Natural killer cell treated with Interleukin-12 subunit alpha and Interleukin-12 subunit beta and Interleukin-15 and Interleukin-18, amount 100 ng/mL, for 72 hours (primary cell): ENCODE results near the gene HHAT. TPM values are rescaled to one million over a fixed set of nuclear protein-coding genes. Genes with fewer than 3 reads are reported as not detected.

ENCODE experiments used
- ATAC-seq, 2 donors: fragments of 150-1000 bp; cut with Tn5 transposase in 1 of 2; sonication (Bioruptor Pico), chemical (Tn5 transposase) in 1 of 2; 2 replicates each; pipeline ENCODE4 v1.10.0; 2021
- DNase-seq: peaks from one replicate; pipeline ENCODE4 v3.0.0; 2022; ENCODE audit warnings: low spot score
- H3K27ac Mint-ChIP-seq, 2 donors: 1 replicate in 1 of 2; 2 replicates in 1 of 2; pipeline ENCODE4 v1.8.0; 2022; ENCODE audit warnings: mixed read lengths in 2 of 2, mild to moderate bottlenecking in 1 of 2, moderate library complexity in 1 of 2
- H3K27me3 Mint-ChIP-seq, 2 donors: 1 replicate in 1 of 2; 2 replicates in 1 of 2; pipeline ENCODE4 v1.8.0; 2022; ENCODE audit warnings: mixed read lengths in 2 of 2
- H3K36me3 Mint-ChIP-seq: one replicate; pipeline ENCODE4 v1.8.0; 2022; ENCODE audit warnings: mixed read lengths
- H3K4me1 Mint-ChIP-seq, 2 donors: 1 replicate in 1 of 2; 2 replicates in 1 of 2; pipeline ENCODE4 v1.8.0; 2022; ENCODE audit warnings: low read depth in 2 of 2, mixed read lengths in 2 of 2, mild to moderate bottlenecking in 1 of 2
- H3K4me3 Mint-ChIP-seq: one replicate; pipeline ENCODE4 v1.8.0; 2022; ENCODE audit warnings: mixed read lengths
- H3K9me3 Mint-ChIP-seq: 2 replicates; pipeline ENCODE4 v1.8.0; 2022; ENCODE audit warnings: mixed read lengths
- total RNA-seq, 2 donors: library from RNA; stranded (reverse); gene quantifications; one replicate each; pipeline ENCODE4 v1.2.3, GENCODE V29; 2022

The HHAT gene
- total RNA-seq, 2 donors from 2014 or later: 0.56 to 1.0 TPM

GRCh38 chr1:210591214-210591613, 262.5 kb downstream of the HHAT start:
- no peaks in the 10 kb centered on the region for H3K4me1 Mint-ChIP-seq
- H3K9me3 Mint-ChIP-seq: peaks cover 2% of the 10 kb centered on the region
- H3K27me3 Mint-ChIP-seq: peaks cover 7% of the 10 kb centered on the region in 2 donors
- H3K27ac Mint-ChIP-seq: no peak overlapping the region
- H3K36me3 Mint-ChIP-seq: no peaks in the 10 kb centered on the region
- ATAC-seq (no peak), DNase-seq (no peak)
- no peak overlapping the region for H3K4me3 Mint-ChIP-seq

GRCh38 chr1:210594605-210595004, 265.9 kb downstream of the HHAT start:
- ATAC-seq: no peak
- no peak for DNase-seq
- Mint-ChIP-seq H3K36me3 (peaks cover 6% of the 10 kb centered on the region), H3K9me3 (peaks cover 7% of the 10 kb centered on the region), H3K4me1 (no peaks in the 10 kb centered on the region), H3K27ac (no peak overlapping the region), H3K4me3 (no peak overlapping the region), H3K27me3 (peaks cover 12 to 16% of the 10 kb centered on the region in 2 donors)

- DNase-seq (no peak), ATAC-seq (no peak)
- Mint-ChIP-seq H3K9me3 (peaks cover 5% of the 10 kb centered on the region), H3K4me3 (no peak overlapping the region), H3K36me3 (peaks cover 6% of the 10 kb centered on the region), H3K27ac (no peak overlapping the region), H3K4me1 (no peaks in the 10 kb centered on the region), H3K27me3 (peaks cover 18 to 24% of the 10 kb centered on the region in 2 donors)
Measured at GRCh38 chr1:210596641-210597040, 267.9 kb downstream of the HHAT start.

DNA sequence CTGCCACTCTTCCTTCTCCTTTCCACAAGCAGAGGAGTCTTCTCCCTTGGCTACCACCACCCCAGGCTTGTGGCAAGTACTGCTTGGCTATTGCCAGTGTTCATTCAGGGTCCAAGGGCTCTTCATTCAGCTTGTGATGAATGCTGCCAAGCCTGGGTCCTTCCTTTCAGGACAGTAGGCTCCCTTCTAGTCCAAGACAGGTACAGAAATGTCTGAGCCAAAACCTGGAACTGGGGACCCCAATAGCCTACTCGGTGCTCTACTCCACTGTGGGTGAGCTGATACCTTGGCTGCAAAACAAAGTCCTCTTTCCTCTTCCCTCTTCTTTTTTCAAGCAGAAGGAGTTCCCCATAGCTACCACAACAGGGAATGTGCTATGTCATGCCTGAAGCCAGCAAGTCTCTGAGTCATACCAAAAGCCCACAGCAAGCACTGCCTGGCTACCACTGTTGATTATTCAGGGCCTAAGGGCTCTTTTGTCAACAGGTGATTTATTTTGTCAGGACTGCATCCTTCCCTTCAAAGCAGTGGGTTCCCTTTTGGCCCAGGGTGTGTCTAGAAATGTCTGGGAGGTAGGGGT, 268.9 kb downstream of the HHAT start:
- Mint-ChIP-seq H3K27ac (no peak overlapping the region), H3K4me1 (no peaks in the 10 kb centered on the region), H3K4me3 (no peak overlapping the region), H3K36me3 (peaks cover 6% of the 10 kb centered on the region), H3K27me3 (peaks cover 19 to 31% of the 10 kb centered on the region in 2 donors), H3K9me3 (peaks cover 8% of the 10 kb centered on the region)
- DNase-seq: no peak
- ATAC-seq: peak in 1 of 2 donors; percentile 6

DNA sequence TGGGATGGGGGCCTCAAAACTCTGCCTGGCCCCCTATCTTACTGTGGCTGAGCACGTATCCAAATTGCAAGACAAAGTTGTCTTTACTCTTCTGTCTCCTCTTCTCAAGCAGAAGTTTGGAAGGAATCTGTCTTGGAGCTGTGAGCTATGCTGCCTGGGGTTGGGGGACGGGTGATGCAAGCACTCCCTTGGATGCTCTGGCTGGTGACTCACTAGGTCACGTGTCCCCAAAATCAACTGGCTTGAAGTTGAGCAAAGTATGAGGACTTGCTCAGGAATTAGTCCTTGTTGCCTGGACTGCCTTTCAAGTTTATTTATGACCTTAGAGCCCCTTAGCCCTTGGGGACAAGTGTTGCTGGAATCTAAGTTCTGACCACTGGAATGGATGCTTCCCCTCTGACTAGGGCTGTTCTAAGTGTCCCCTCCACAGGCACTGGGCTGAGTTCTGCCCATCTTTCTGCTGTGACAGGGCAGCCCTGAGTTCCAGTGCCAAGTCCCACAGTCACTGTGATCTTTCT, 269.5 kb downstream of the HHAT start:
- DNase-seq (no peak), ATAC-seq (no peak)
- Mint-ChIP-seq H3K4me1 (no peaks in the 10 kb centered on the region), H3K4me3 (no peak overlapping the region), H3K36me3 (peaks cover 6% of the 10 kb centered on the region), H3K9me3 (peaks cover 8% of the 10 kb centered on the region), H3K27me3 (peaks cover 17 to 31% of the 10 kb centered on the region in 2 donors), H3K27ac (no peak overlapping the region)

GRCh38 chr1:210600421-210601159, 271.9 kb downstream of the HHAT start:
- H3K36me3 Mint-ChIP-seq: peaks cover 6% of the 10 kb centered on the region
- H3K27me3 Mint-ChIP-seq: peaks cover 14 to 24% of the 10 kb centered on the region in 2 donors
- no peak overlapping the region for H3K4me3 Mint-ChIP-seq
- H3K9me3 Mint-ChIP-seq: peaks cover 8% of the 10 kb centered on the region
- no peak overlapping the region for H3K27ac Mint-ChIP-seq
- ATAC-seq (no peak), DNase-seq (no peak)
- no peaks in the 10 kb centered on the region for H3K4me1 Mint-ChIP-seq

DNA sequence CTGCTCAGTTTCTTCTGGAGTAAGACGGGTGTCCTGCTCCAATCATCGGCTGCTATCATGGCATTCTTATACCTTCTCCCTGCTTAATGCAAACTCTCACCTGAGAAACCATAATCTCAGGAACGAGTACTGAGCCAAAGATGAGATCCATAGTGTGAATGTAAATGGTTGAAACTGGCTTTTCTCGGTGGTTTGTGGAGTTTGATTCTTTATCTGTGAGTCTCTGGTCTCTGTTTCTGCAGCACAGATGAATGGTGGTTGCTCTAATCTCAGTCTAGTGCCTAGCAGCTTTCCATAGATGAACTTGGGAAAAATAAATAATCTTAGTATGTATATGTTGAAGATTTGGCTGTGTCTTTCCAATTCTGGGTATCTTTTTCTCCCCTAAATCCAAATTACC, 274.4 kb downstream of the HHAT start:
- Mint-ChIP-seq H3K27ac (no peak overlapping the region), H3K4me3 (no peak overlapping the region), H3K36me3 (peaks cover 5% of the 10 kb centered on the region), H3K4me1 (no peaks in the 10 kb centered on the region), H3K27me3 (peaks cover 16 to 39% of the 10 kb centered on the region in 2 donors), H3K9me3 (peaks cover 8% of the 10 kb centered on the region)
- ATAC-seq: no peak
- no peak for DNase-seq

DNA sequence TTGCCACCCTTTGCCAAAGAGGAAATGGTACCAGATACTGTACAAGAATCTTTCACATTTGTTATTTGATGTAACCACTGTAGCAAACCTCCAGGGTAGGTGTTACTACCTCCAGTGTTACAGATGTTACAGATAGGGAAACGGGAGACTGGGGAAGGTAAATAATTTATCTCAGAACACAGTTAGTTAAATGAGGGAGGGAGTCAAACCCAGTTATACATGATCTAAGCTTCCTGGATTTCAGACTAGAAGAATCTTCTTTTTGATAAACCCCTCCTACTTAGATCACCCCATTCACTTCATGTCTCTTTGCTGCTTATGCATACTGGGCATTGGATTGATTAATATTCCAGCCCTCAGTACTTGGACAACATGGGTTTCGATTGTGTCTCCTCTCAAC, 276.4 kb downstream of the HHAT start:
- Mint-ChIP-seq H3K27me3 (peaks cover 7 to 28% of the 10 kb centered on the region in 2 donors), H3K9me3 (peaks cover 4% of the 10 kb centered on the region), H3K36me3 (peaks cover 5% of the 10 kb centered on the region), H3K27ac (no peak overlapping the region), H3K4me1 (no peaks in the 10 kb centered on the region), H3K4me3 (no peak overlapping the region)
- DNase-seq: no peak
- no peak for ATAC-seq

- Mint-ChIP-seq H3K4me1 (no peaks in the 10 kb centered on the region), H3K27me3 (peaks cover 4 to 15% of the 10 kb centered on the region in 2 donors), H3K27ac (no peak overlapping the region), H3K36me3 (peaks cover 5% of the 10 kb centered on the region), H3K4me3 (no peak overlapping the region), H3K9me3 (no peaks in the 10 kb centered on the region)
- no peak for ATAC-seq
- DNase-seq: no peak
Measured at GRCh38 chr1:210607361-210607760, 278.7 kb downstream of the HHAT start.

- ATAC-seq (no peak), DNase-seq (no peak)
- Mint-ChIP-seq H3K27ac (no peak overlapping the region), H3K27me3 (peaks cover 4 to 23% of the 10 kb centered on the region in 2 donors), H3K4me1 (no peaks in the 10 kb centered on the region), H3K36me3 (peaks cover 5% of the 10 kb centered on the region), H3K4me3 (no peak overlapping the region), H3K9me3 (no peaks in the 10 kb centered on the region)
Measured at GRCh38 chr1:210608767-210609166, 280.1 kb downstream of the HHAT start.

- DNase-seq (no peak), ATAC-seq (no peak)
- Mint-ChIP-seq H3K36me3 (no peaks in the 10 kb centered on the region), H3K4me3 (no peak overlapping the region), H3K9me3 (no peaks in the 10 kb centered on the region), H3K4me1 (no peaks in the 10 kb centered on the region), H3K27me3 (peaks cover 8 to 27% of the 10 kb centered on the region in 2 donors), H3K27ac (no peak overlapping the region)
Measured at GRCh38 chr1:210616356-210616755, 287.7 kb downstream of the HHAT start.

- Mint-ChIP-seq H3K27me3 (peaks cover 8 to 27% of the 10 kb centered on the region in 2 donors), H3K9me3 (no peaks in the 10 kb centered on the region), H3K36me3 (no peaks in the 10 kb centered on the region), H3K27ac (no peak overlapping the region), H3K4me3 (no peak overlapping the region), H3K4me1 (no peaks in the 10 kb centered on the region)
- DNase-seq (no peak), ATAC-seq (no peak)
Measured at GRCh38 chr1:210617293-210617692, 288.6 kb downstream of the HHAT start.

DNA sequence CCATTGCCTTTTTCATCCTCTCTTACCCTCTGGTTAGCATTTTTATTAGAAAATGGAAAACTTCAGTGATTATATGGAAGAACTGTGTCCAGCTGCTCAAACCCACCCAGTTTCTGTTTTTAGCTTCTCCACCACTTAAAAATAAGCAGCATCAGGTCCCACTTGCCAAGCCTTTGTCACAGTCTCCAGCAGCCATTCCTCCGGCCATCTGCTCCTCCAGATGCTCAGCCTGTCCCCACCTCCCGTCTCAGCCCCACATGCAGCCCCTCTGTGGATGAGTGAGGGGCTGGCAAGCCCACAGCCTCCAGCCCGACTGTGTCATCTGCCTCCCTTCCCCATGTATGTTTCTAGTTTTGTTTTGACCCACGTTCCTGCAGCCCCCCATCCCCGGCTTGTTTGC, 289.7 kb downstream of the HHAT start:
- Mint-ChIP-seq H3K4me3 (no peak overlapping the region), H3K36me3 (no peaks in the 10 kb centered on the region), H3K9me3 (no peaks in the 10 kb centered on the region), H3K27ac (no peak overlapping the region), H3K4me1 (no peaks in the 10 kb centered on the region), H3K27me3 (peaks cover 8 to 21% of the 10 kb centered on the region in 2 donors)
- DNase-seq: no peak
- ATAC-seq: no peak

DNA sequence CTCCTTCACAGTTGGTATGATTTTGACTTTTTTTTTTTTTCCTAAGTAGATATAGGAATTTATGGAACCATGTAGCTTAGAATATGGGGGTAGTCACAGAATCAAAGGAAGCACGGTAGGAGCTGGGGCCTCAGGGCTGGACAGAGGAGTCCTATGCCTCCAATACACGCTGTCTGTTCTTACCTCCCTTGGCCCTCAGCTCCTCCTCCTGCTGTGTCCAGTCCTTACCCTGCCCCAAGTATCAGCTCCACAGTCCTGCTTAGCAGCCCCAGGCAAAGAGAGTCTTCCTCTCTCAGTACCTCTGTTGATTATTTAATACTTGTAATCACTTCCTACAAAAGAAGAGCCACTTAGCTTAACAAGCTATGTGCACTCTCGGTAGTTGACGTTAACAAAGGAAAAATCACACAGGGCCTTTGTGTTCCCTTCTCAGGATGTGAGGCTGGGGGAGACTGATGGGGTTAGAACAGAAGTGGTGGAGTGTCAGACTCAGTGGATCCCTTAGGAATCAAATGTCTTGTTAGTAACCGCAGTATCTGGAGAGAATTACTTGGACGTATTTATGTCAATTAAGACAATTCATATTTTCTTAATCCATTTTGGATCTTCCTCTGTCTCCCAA, 292.3 kb downstream of the HHAT start:
- H3K36me3 Mint-ChIP-seq: no peaks in the 10 kb centered on the region
- DNase-seq: no peak
- H3K4me1 Mint-ChIP-seq: no peaks in the 10 kb centered on the region
- H3K9me3 Mint-ChIP-seq: no peaks in the 10 kb centered on the region
- no peak for ATAC-seq
- H3K27ac Mint-ChIP-seq: no peak overlapping the region
- H3K4me3 Mint-ChIP-seq: no peak overlapping the region
- H3K27me3 Mint-ChIP-seq: peaks cover 8 to 19% of the 10 kb centered on the region in 2 donors
